GM19372 (cell line): ENCODE results near the gene LARP1.
A peak's percentile ranks its signal among the peaks of the same experiment; 100 is the strongest.
"Not testable (repeated sequence)": the region's sequence is repeated elsewhere in the genome, so short reads cannot be mapped to it uniquely, and the experiment has no call there.

Source experiments
- ATAC-seq: cut with Tn5 transposase; IDR thresholded peaks from one replicate; pipeline ENCODE4 v1.9.1; 2021; ENCODE audit warnings: mild to moderate bottlenecking, low read depth, moderate library complexity; ENCODE audit not compliant: unreplicated experiment

LARP1 gene

DNA sequence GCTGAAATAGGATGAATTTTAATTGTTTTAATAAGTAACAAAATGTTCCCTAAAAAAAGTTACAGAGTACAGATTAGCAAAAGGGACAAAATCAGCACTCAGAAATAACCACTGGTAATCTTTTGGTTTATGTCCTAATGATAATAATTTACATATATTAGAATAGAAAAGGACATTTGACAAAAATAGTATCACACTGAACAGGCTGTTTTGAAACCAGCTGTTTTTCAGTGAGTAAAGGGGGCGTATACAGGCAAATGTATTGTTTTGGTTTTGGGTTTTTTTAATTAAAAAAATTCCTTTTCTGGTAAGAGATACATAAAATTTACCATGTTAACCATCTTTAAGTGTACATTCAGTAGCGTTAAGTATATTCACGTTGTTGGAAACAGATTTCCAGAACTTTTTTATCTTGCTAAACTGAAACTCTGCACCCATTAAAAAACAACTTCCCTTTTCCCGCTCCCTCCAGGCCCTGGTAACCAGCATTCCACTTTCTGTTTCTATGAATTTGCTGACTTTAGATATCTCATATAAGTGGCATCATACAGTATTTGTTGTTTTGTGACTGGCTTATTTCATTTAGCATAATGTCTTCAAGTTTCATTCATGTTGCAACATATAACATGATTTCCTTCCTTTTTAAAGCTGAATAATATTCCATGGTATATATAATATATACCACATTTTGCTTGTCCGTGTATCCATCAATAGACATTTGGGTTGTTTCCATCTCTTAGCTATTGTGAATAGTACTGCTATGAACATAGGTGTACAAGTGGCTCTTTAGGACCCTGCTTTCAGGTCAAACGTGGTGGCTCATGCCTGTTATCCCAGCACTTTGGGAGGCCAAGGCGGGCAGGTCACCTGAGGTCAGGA lies 20.6 kb upstream of the LARP1 start:
- no peak for ATAC-seq

DNA sequence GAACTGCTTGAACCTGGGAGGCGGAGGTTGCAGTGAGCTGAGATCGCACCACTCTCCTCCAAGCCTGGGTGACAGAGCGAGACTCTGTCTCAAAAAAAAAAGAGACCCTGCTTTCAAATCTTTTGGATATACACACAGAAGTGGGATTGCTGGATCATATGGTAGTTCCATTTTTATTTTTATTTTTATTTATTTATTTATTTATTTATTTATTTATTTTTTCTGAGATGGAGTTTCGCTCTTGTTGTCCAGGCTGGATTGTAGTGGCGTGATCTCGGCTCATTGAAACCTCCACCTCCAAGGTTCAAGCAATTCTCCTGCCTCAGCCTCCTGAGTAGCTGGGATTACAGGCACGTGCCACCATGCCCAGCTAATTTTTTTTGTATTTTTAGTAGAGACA lies 19.8 kb upstream of the LARP1 start:
- ATAC-seq, result not testable (repeated sequence)

DNA sequence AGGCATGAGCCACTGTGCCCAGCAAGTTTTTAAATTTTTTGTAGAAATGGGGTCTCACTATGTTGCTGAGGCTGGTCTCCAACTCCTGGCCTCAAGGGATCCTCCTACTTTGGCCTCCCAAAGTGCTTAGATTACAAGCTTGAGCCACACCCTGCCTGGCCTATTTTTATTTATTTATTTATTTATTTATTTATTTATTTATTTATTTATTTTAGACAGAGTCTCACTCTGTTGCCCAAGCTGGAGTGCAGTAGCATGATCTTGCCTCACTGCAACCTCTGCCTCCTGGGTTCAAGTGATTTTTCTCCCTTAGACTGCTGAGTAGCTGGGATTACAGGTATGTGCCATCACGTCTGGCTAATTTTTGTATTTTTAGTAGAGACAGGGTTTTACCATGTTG lies 18.8 kb upstream of the LARP1 start:
- not testable (repeated sequence) for ATAC-seq

DNA sequence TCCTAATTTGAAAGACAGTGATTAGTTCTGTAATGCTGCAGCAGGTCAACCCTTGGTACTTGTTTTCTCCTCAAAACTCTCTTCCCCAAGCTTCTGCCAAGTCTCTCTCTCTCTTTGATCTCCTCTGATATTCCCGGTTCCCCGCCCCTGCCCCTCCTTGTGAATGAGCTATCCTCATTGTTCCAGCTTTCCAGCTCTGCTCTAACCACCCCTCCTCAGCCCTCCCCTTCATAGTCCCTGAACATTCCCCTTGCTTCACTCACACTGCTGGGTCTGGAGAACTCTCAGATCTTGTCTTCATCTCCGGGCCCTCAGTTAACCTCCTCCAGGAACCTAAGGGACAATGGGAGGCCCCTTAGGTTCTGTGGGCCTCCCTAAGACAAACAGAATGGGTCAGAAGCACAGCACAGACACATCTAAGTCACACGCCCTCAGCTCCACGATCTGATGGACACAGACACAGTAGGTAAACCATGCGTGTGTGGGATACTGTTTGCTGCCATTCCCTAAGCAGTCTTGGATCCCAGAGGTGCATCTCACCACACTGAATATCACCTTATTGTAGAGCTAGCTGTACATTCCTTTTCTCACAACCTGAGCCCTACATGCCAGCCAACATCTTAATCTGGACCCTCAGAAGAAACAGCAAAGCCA lies 17.4 kb upstream of the LARP1 start:
- ATAC-seq, result no peak

DNA sequence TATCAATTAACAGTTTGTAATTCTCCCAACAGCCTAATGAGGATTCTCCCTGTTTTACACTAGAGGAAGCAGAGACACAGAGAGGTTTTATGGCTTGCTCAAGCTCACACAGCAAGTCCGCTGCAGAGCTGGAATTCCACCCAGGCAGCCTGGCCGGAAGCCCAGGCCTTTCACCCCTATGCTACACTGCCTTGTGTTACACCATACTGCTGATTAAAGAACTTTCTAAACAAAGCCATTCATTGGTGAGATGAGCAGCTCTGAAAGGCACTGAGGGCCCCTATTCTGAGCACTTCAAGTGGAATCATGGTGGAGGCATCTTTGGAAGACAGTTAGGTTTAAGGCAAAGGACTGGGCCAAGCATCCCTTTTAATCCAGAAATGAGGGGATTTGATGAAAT lies 14.7 kb upstream of the LARP1 start:
- ATAC-seq, result no peak

DNA sequence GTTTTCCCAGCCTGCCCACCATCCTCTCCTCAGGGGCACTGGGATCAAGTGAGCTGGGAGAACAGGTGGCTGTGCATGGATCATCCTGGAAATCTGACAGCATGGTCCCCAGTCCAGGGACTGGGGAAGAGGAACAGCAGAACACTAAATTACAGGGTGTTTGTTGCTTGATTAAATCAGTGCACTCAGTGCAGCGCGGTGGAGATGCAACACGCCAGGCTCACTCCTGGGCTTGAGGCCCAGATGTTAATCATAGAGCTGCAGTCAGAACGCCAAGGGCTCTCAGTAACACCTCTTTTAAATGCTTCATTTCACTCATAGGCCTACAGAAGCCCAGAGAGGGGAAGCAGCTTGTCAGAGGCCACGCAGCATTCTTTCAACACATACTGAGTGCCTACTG lies 14.2 kb upstream of the LARP1 start:
- ATAC-seq, result no peak

DNA sequence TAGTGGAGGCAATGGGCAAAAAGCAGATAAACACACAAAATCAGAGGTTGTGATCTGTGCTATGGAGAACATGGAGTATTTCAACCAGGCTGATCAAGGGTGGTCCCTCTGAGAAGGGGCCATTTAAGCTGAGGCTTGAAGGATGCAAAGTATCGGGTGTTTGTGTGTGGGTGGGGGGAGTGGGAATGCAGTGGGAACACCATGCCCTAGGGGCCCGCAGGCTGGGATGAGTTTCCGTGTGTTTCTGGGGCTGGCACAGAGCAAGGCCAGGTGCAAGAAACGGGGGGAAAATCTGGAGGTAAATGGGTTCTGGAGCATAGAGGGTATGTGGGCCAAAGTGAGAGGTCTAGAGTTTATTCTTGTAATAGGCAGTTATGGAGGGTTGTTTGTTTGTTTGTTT lies 13.8 kb upstream of the LARP1 start:
- no peak for ATAC-seq

DNA sequence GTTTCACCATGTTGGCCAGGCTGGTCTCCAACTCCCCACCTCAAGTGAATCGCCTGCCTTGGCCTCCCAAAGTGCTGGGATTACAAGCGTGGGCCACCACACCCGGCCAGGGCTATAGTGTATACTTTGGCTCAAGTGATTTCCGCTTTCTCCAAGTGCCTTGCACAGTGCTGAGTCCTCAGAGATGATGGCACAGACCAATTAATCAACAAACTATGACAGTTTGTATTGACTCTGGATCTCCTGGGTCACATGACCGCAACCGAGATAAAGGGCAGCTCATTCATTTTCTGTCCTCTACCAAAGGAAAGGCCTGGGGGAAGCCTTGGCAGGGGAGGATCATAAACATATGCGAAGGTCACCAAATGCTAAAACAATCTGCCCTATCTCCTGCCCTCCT lies 11.4 kb upstream of the LARP1 start:
- ATAC-seq, result no peak

DNA sequence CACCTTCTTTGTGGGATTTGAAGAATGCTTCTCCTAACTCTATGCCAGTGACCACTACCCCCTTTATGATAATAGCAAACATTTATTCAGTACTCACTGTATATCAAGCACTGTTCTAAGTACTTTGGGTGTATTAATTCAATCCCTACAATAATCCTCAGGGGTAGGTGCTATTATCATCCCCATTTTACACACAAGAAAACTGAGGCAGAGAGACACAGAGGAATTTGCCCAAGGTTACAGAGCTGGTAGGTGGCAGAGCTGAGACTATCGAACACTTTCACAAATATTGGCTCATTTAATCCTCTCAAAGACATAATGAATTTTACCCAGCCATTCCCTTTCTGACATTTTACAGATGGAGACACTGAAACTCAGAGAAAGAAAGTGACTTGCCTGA lies 9.8 kb upstream of the LARP1 start:
- ATAC-seq, result no peak

DNA sequence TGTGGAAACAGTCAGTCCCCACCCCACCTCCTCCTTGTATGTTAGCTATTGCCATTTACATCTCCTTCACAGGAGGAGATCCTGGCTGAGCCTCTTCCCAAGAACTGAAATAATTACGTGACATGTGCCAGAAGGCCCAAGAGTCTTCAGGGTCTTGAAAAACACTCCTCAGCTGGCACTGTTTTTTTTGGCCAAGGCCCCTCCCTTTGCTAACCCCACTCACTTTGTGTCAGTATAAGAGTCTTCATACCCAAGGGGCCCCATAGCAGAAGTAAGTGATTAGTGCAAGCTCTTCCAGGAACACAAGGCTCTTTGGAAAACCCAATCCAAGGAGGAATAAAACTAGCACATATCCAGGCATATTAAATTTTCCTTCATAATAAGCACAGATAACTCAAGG lies 5.7 kb upstream of the LARP1 start:
- ATAC-seq, result no peak

DNA sequence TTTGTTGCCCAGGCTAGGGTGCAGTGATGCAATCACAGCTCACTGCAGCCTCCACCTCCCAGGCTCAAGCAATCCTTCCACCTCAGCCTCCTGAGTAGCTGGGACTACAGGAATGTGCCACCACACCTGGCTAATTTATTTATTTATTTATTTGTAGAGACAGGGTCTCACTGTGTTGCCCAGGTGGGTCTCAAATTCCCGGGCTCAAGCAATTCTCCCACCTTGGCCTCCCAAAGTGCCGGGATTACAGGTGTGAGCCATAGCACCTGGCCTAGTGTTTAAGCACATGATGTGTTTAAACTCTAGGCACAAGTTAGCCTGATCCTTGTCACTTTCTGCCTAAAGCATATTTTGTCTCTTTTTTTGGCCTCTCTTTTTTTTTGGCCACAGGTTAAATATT lies 4.5 kb upstream of the LARP1 start:
- not testable (repeated sequence) for ATAC-seq

DNA sequence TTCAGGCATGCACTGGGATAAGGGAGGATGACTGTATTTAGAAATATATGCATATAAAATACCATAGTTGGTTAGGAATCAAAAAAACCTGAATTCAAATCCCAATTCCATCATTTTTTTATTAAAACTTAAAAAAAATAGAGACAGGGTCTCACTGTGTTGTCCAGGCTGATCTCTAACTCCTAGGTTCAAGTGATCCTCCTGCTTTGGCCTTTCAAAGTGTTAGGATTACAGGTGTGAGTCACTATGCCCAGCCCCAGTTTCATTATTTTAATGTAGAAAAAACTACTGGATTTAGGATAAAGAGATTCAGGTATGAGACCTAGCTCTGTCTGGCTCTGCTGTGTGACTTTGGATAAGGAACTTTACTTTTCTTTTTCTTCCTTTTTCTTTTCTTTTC lies 3.3 kb upstream of the LARP1 start:
- no peak for ATAC-seq

DNA sequence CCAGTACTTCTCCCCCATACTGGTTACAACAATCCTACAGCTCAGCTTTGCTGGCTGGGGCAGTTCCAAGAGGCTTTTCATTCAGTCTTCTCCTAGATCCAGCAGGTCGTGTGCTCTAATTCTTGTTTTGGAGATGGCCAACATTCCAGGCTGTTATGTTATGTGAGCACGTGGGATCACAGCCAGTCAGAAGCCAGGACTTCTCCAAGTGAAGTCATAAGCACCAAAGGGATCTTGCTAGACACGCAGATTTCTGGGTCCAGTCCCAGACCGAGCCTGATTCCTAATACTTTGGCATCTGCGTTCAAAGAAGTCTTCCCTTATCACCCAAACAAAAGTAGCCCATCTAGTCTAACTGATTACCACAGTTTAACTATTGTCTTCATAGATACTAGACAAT lies 1.4 kb upstream of the LARP1 start:
- no peak for ATAC-seq

DNA sequence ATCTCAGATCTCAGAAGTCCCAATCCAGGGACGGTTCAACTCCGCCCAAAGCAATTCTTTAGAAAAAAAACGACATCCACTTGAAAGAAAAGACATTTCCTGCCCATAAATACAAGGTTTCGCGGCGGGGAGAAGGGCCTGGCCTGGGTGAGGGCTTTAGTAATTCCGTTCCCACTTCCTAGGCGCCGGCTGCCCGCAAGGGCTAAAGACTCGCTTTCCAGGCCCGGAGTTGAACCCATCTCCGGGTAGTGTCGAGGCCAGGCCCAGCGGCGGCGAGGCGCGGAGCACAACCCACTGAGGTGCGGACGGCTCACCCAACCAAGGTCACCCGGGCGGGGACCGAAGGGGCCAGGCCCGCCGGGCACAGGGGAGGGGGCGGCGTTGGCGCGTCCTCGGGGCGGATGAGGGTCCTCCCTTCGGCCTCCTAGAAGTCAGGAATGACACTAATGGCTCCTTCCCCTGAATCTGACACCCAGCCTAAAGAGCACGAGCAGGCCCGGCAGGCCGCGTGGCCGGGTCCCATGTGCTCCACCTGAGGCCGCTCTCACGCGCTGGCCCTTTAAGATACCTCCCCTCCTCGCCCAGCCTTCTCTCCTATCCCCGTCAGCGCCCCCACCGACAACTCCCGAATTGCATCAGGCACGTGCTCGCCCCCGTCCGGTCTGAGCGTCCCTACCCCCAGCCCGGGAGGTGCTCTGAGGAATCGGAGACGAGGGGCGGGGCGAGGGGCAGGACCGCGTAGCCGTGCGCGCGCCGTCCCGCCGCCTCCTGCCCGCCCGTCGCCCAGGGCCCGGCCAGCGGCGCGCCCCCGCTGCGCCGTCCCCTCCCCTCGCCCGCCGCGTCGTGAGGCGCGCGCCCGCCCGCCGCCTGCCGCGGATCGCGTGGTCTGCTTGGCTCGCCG lies 467 bp upstream of the LARP1 start:
- ATAC-seq, result peak; percentile 87

DNA sequence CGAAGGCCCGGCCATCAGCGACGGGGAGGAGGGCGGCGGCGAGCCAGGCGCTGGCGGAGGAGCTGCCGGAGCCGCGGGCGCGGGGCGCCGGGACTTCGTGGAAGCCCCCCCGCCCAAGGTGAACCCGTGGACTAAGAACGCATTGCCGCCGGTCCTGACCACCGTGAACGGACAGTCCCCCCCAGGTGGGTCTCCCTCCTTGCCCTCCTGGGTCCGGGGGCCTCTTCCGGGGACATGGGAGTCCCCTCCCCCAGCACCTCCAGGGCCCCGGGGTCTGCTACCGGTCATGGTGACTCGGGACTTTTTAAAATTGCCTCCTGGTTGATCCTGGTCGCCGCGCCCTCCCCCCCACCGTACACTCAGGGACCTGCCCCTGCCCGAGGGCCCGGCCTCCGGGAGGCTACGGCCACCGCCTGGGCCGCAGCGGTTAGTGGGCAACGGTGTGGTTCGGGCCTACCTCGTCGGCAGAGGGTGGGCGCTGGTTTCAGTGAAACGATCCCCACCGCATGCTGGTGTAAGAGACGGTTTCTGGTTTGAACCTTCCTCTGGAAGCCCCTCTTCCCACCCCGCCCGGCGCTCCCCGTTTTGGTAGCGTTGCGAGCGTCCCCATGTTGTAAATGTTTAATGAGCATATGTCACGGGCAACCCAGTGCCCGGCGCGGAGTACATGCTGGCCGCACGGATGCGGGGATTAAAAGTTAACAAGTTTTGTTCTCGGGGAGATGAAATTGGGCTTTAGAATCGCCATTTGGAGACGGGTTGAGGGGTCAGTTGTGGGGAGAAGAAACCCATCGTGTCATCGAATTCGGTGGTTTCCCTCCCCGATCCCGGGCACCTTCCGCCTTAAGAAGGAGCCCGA lies 1.1 kb downstream of the LARP1 start:
- no peak for ATAC-seq

DNA sequence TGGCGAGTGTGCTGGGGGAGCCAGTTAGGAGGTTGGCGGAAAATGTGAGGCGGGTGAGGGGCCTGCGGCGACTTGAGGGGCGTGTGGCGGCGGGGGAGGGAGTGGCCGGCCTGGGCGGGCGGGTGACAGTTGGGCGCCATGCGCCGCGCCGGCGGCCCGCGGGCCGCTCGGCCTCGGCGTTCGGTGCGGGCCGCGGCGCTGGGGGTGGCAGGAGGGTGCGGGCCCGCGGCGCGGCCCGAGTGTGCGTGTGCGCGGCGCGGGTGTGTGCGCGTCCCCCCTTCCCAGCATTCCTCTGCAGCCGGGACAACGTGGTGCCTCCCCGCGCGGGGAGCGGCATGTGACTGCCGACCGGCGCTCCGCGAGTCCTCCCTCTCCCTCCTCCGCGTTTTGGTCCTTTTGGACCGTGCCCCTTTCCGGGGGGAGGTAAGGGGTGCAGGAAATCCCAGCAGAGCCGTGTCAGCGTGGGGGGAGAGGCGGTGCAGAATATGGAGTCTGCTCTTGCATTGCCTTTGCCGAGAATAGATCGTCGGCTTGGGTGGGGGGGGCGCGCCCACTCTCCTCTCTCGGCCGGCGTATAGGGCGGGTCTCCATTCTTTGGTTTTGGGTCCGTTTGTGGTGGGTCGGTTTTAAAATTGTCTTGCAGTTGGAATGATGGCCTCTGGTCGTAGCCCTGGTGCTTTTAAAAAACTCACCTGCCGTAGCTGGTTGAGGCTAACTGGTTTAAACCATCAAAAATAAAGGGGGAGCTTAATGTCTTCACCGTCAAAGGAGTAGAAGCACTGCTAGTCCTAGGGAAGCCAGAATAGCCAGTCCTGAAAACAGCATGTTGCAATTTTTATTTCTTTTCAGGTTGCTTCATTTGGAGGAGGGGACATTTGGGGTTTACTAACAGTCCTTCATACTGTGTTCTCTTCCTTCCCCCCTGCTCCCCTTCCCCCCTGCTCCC lies 2.0 kb downstream of the LARP1 start:
- ATAC-seq, result no peak

DNA sequence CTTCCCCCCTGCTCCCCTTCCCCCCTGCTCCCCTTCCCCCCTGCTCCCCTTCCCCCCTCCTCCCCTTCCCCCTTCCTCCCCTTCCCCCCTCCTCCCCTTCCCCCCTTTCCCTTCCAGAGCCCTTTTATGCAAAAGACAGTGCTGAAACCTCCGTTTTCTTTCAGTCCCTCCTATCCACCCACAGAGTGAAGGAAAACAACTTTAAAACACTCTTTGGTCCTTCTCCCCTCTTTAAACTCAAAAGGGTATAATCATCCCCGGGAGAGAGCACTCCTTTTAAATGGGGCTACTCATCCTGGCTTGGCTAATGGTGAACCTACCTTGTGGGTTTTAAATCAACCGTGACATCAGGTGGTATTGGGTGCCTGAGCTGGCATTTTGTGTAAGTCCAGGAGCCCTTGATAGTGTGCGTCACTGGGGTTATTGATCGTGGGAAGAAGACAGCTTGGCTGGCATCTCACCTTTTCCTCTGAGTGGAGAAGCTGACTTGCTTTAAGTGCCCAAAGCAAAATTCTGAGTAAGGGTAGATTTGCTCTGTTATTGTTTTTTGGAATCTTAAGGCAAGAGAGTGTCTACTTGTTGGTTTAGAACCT lies 2.7 kb downstream of the LARP1 start:
- no peak for ATAC-seq

DNA sequence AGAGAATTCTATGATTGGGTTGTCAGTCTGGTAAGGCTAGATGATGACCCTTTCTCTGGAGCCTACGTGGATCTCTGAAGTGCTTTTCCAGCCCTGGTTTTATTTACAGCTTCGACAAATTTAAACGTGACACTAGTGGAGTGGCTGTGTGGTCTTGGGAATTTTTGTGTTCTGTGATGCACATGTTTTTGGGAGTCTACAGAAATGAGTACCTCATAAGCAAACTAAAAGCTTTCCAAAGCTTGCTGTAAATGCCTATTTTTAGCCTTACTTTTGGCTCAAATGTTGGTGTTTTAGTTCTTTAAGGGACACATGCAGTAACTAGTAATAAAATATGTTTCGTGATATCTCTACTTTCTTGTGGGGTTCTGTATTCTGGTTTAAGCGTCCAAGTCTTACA lies 3.3 kb downstream of the LARP1 start:
- no peak for ATAC-seq

DNA sequence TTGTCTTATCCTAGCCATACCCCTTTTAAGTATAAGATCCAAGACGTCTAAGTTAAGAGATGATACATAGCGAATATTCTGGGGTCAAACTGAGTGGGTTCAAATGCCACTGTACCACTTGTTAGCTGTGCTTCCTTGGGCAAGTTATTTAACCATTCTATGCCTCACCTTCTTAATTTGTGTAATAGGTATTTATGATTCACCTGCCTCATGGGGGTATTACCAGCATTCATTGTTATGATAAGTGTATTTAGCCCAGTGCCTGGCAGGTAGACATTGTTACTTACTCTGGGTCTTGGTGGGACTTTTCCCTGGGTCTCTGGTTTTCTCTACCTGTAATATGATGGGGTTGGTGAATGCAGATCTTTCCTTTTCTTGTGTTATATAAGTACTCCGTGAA lies 3.8 kb downstream of the LARP1 start:
- ATAC-seq, result no peak
